ENCODE measurements around the gene SLC19A3. TPM values are rescaled to one million over a fixed set of nuclear protein-coding genes. Genes with fewer than 3 reads are reported as not detected.
"Not testable (repeated sequence)": the region's sequence is repeated elsewhere in the genome, so short reads cannot be mapped to it uniquely, and the experiment has no call there.

Gene SLC19A3
- total RNA-seq, 1 experiment from 2014 or later: 0.26 TPM

- Histone ChIP-seq H3K4me3 (ENCODE audit: low read length) (no peak within 1 kb of the TSS), H3K9me2 (replicated peaks; ENCODE audit: low read length) (no peaks in the 10 kb centered on the region), H3K36me3 (ENCODE audit: low read depth, low read length) (no peaks in the 10 kb centered on the region), H3K9ac (ENCODE audit: low read length) (no peak within 1 kb of the TSS), H3K4me1 (ENCODE audit: insufficient read depth, low read length) (no peaks in the 10 kb centered on the region), H3K27ac (ENCODE audit: low read length) (no peak within 1 kb of the TSS), H3K27me3 (ENCODE audit: low read length) (no peaks in the 10 kb centered on the region), H2AFZ (ENCODE audit: low read length) (no peak within 1 kb of the TSS), H3K79me2 (ENCODE audit: low read length) (no peaks in the 10 kb centered on the region), H4K20me1 (ENCODE audit: low read length) (no peaks in the 10 kb centered on the region), H3K9me3 (ENCODE audit: low read length) (no peaks in the 10 kb centered on the region), H3F3A (ENCODE audit: low read length, unreplicated experiment) (no peaks in the 10 kb centered on the region), H3K4me2 (ENCODE audit: low read length) (no peak within 1 kb of the TSS)
- CTCF ChIA-PET: no interaction called here
- TF ChIP-seq EZH2 (IDR thresholded peaks at IDR 0.05; ENCODE audit: low read length, unreplicated experiment): no peak
- no peak for TF ChIP-seq CTCF (conservative IDR thresholded peaks at IDR 0.05; ENCODE audit: low read depth, low read length)
- TF ChIP-seq EZH2phosphoT487 (IDR thresholded peaks at IDR 0.05; ENCODE audit: borderline replicate concordance, low read length): no peak
- POLR2A ChIA-PET (ENCODE audit: unreplicated experiment): no interaction called here
- intact Hi-C loops (cut with micrococcal nuclease): no loop called here
- ATAC-seq (no peak), DNase-seq (no peak)
- BruUV-seq (replicated peaks): no TSS peak
Measured at GRCh38 chr2:227745594-227745993, 27.8 kb upstream of the SLC19A3 start, which contains the start of gene SCYGR8. Gene SCYGR8, plus strand, starts transcription at chr2:227745894. Its CDS starts 0 bp downstream, at chr2:227745894.

- BruUV-seq (replicated peaks); H3K9me3 ChIP-seq (ENCODE audit: low read length); H3K4me1 ChIP-seq (ENCODE audit: insufficient read depth, low read length); H3K27ac ChIP-seq (ENCODE audit: low read length); H3K79me2 ChIP-seq (ENCODE audit: low read length); ATAC-seq; intact Hi-C loops (cut with micrococcal nuclease); H3K4me2 ChIP-seq (ENCODE audit: low read length); POLR2A ChIA-PET (ENCODE audit: unreplicated experiment); H3F3A ChIP-seq (ENCODE audit: low read length, unreplicated experiment); H3K9me2 ChIP-seq (replicated peaks; ENCODE audit: low read length); H2AFZ ChIP-seq (ENCODE audit: low read length); H4K20me1 ChIP-seq (ENCODE audit: low read length); H3K36me3 ChIP-seq (ENCODE audit: low read depth, low read length); H3K4me3 ChIP-seq (ENCODE audit: low read length); H3K27me3 ChIP-seq (ENCODE audit: low read length); H3K9ac ChIP-seq (ENCODE audit: low read length): not testable (repeated sequence)
- peak; percentile 33; the same call in 1 of the 2 replicates for TF ChIP-seq CTCF (conservative IDR thresholded peaks at IDR 0.05; ENCODE audit: low read depth, low read length)
- peak; percentile 8 for DNase-seq
- CTCF ChIA-PET: interaction anchor here (0.6 kb wide), 1 partner anchor 950 kb away, joined by 3 read pairs; no protein-coding TSS in a partner anchor
Measured at GRCh38 chr2:227740705-227741104, 22.9 kb upstream of the SLC19A3 start.

- Histone ChIP-seq H4K20me1 (ENCODE audit: low read length) (no peaks in the 10 kb centered on the region), H3K4me2 (ENCODE audit: low read length) (no peak overlapping the region), H3K36me3 (ENCODE audit: low read depth, low read length) (no peaks in the 10 kb centered on the region), H3K9me3 (ENCODE audit: low read length) (no peaks in the 10 kb centered on the region), H3K27me3 (ENCODE audit: low read length) (no peaks in the 10 kb centered on the region), H3K4me1 (ENCODE audit: insufficient read depth, low read length) (no peaks in the 10 kb centered on the region), H2AFZ (ENCODE audit: low read length) (no peak overlapping the region), H3K79me2 (ENCODE audit: low read length) (no peaks in the 10 kb centered on the region), H3K4me3 (ENCODE audit: low read length) (no peak overlapping the region), H3K9me2 (replicated peaks; ENCODE audit: low read length) (no peaks in the 10 kb centered on the region), H3K27ac (ENCODE audit: low read length) (no peak overlapping the region), H3F3A (ENCODE audit: low read length, unreplicated experiment) (no peaks in the 10 kb centered on the region), H3K9ac (ENCODE audit: low read length) (no peak overlapping the region)
- no TSS peak for BruUV-seq (replicated peaks)
- DNase-seq (no peak), ATAC-seq (no peak)
- intact Hi-C loops (cut with micrococcal nuclease): no loop called here
- TF ChIP-seq CTCF (conservative IDR thresholded peaks at IDR 0.05; ENCODE audit: low read depth, low read length) (no peak), EZH2 (IDR thresholded peaks at IDR 0.05; ENCODE audit: low read length, unreplicated experiment) (no peak), EZH2phosphoT487 (IDR thresholded peaks at IDR 0.05; ENCODE audit: borderline replicate concordance, low read length) (no peak)
- CTCF ChIA-PET: no interaction called here
- POLR2A ChIA-PET (ENCODE audit: unreplicated experiment): no interaction called here
Measured at GRCh38 chr2:227739351-227739750, 21.5 kb upstream of the SLC19A3 start.
